Sigmoid colon (tissue), 4 donors: ENCODE measurements around the gene CDK14.

ENCODE experiments used
- EP300 ChIP-seq, 4 donors: sonication (generic); formaldehyde crosslinking; IDR thresholded peaks; one replicate each; pipeline ENCODE4 v1.6.1; 2017; ENCODE audit warnings: antibody characterized with exemption in 4 of 4
- POLR2A ChIP-seq, 2 donors: fragments of 450-650 bp; IDR thresholded peaks; one replicate each; pipeline ENCODE4 v1.6.1; 2016; ENCODE audit warnings: antibody characterized with exemption in 2 of 2, mild to moderate bottlenecking in 2 of 2, moderate library complexity in 2 of 2
- POLR2AphosphoS5 ChIP-seq, 4 donors: sonication (generic); formaldehyde crosslinking; IDR thresholded peaks; one replicate each; pipeline ENCODE4 v1.6.1; 2017; ENCODE audit warnings: antibody characterized with exemption in 4 of 4
- TF ChIP-seq, protein P1 (sequence below), 4 experiments: fragments of 450-650 bp in 3 of 4; fragments of 200-600 bp in 1 of 4; IDR thresholded peaks; one replicate each; pipeline ENCODE4 v1.5.1; 2016 to 2019; ENCODE audit warnings: antibody characterized with exemption in 4 of 4, mild to moderate bottlenecking in 3 of 4, moderate library complexity in 2 of 4

DNA sequence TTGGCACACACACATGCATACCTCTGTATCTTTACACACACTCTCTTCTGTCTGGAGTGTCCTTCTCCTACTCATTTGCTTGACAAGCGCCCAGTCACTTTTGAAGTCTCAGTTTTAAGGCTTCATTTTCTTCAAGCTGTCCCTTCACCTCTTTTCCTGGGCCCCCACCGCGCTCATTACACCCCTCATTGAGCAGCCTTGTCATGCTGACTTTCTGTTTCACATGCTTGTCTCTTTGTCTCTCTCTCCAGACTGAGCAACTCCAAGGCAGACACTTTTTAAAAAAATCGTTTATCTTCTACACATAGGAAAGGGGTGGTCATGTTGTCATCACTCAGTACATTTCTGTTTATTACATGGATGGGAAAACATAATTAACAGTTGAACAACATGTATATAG lies 442.9 kb downstream of the CDK14 start:
- TF ChIP-seq, protein P1, sequence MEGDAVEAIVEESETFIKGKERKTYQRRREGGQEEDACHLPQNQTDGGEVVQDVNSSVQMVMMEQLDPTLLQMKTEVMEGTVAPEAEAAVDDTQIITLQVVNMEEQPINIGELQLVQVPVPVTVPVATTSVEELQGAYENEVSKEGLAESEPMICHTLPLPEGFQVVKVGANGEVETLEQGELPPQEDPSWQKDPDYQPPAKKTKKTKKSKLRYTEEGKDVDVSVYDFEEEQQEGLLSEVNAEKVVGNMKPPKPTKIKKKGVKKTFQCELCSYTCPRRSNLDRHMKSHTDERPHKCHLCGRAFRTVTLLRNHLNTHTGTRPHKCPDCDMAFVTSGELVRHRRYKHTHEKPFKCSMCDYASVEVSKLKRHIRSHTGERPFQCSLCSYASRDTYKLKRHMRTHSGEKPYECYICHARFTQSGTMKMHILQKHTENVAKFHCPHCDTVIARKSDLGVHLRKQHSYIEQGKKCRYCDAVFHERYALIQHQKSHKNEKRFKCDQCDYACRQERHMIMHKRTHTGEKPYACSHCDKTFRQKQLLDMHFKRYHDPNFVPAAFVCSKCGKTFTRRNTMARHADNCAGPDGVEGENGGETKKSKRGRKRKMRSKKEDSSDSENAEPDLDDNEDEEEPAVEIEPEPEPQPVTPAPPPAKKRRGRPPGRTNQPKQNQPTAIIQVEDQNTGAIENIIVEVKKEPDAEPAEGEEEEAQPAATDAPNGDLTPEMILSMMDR (IDR thresholded peaks at IDR 0.05), result no peak
- TF ChIP-seq EP300 (IDR thresholded peaks at IDR 0.05), result no peak
- TF ChIP-seq POLR2A (IDR thresholded peaks at IDR 0.05), result no peak
- TF ChIP-seq POLR2AphosphoS5 (IDR thresholded peaks at IDR 0.05), result no peak
